ENCODE results near the gene ELF1.
A peak's percentile ranks its signal among the peaks of the same experiment; 100 is the strongest.
"Not testable (repeated sequence)": the region's sequence is repeated elsewhere in the genome, so short reads cannot be mapped to it uniquely, and the experiment has no call there.

The ELF1 gene

GRCh38 chr13:41040584-41041334, 21.6 kb upstream of the ELF1 start:
- DNase-seq (ENCODE audit: low spot score), result no peak

DNA sequence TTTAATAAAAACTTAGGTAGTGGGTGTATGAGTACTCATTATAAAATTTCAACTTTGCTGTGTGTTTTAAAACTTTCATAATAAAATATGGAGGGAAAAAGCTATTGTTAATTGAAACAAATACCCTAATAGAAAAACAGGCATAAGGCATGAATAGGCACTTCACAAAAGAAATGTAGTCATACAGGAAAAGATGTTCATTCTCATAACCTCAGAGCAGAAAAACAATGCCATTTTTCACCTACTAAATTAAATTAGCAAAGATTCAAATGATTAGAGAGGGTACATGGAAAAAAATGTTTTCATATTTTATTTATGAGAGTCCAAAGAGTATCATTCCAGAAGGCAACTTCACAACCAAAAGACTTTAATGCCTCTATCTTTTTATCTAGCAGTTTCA, 20.6 kb upstream of the ELF1 start:
- DNase-seq (ENCODE audit: low spot score), result no peak

- DNase-seq (ENCODE audit: low spot score), result not testable (repeated sequence)
These were observed 17.4 kb upstream of the ELF1 start for GRCh38 chr13:41036557-41036956.

- peak; percentile 81 for DNase-seq (ENCODE audit: low spot score)
These were observed 15.8 kb upstream of the ELF1 start for GRCh38 chr13:41034881-41035280.

DNA sequence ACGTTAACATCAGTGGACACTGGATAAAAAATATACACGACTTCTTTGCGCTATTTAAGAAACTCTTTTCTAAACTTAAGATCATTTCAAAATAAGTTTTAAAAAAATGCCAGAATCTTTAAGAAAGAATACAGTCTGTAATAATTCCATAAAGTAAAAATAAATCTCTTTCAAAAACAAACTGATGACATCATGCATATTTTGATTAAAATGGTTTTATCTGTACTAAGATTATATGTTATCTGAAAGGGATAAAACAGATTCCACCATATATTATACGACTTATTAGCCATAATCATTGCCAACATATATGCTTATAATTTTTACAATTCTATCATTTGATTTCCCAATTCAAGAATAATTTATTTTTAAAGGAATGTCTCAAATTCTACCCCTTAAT, 15.3 kb upstream of the ELF1 start:
- no peak for DNase-seq (ENCODE audit: low spot score)

DNA sequence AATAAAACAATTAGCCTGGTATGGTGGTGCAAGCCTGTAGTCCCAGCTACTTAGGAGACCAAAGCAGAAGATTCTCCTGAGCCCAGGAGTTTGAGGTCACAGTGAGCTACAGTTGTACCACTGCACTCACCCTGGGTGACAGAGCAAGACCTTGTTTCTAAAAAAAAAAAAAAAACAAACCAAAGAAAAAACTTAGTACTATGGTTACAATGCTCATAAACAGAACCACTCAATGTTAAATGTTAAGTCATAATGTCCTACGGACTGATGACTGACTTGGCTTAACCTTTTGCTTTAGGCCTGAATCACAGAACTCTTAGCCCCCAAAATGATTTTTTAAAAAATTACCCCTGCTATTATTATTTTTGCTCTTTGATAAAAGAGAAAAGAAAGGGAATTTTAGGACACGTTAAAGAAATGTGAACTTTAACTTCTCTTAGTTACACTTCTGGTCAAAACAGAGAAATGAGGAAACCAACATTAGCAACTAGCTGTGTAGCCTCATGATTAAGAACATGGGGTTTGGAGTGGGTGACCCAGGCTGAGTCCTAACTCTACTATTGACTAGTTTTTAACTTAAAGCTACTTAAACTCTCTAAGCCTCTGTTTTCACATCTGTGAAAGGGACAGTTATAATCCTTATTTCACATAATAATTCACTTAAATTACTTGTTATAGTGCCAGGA, 13.7 kb upstream of the ELF1 start:
- DNase-seq (ENCODE audit: low spot score), result no peak

DNA sequence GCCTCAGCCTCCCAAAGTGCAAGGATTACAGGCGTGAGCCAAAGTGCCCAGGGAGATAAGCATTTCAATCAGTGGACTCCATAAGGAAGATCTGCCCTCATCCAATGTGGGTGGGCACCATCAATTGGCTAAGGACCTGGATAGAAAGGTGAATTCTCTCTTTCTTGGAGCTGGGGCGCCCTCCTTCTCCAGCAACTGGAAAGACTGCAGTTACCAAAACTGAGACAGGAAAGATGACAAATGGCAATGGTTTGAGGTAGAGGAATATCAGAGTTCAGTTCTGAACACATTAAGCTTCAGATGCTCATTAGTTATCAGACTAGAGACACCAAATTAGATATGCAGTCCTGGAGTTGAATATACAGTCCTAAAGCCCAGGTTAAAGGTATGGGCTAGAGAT, 10.5 kb upstream of the ELF1 start:
- DNase-seq (ENCODE audit: low spot score), result no peak

DNA sequence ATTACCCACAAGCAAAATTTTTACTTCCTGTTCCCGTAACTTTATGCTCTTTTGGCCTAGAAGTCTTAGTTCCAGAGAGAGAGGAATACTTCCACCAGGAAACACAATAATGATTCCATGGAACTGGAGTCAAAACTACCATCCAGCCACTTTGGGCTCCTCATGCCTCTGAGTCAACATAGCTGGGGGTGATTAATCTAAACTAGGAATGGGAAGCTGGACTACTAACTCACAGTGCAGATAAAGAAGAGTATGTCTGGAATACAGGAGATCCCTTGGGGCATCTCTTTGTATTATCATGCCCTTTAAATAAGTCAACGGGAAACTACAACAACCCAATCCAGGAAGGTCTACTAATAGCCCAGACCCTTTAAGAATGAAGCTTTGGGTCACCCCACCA, 8.9 kb upstream of the ELF1 start:
- DNase-seq (ENCODE audit: low spot score), result peak; percentile 49

- no peak for DNase-seq (ENCODE audit: low spot score)
These were observed 7.7 kb upstream of the ELF1 start for GRCh38 chr13:41026788-41027187.

GRCh38 chr13:41025518-41025917, 6.4 kb upstream of the ELF1 start:
- no peak for DNase-seq (ENCODE audit: low spot score)

GRCh38 chr13:41019578-41020347, 647 bp upstream of the ELF1 start:
- no peak for DNase-seq (ENCODE audit: low spot score)

- DNase-seq (ENCODE audit: low spot score), result no peak
These were observed 541 bp downstream of the ELF1 start for GRCh38 chr13:41018602-41018948.

- DNase-seq (ENCODE audit: low spot score), result no peak
These were observed 1.1 kb downstream of the ELF1 start for GRCh38 chr13:41017817-41018601.

DNA sequence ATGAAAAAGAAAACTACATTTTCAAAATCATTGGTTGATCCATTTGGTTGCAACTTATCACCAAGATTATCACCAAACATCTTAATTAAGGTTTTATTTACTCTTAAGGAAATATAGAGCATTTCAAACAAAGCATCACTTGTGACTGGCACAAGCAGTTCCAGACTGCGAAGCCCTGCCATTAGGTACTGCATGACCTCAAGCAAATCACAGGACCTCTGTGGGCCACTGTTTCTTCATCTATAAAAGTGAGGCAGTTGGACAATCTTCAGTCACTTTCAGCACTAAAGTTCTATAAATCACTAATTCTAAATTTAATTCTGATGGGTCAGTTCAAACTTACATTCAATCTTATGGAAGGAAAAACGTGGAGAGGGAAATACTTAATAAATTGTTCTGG, 2.0 kb downstream of the ELF1 start:
- DNase-seq (ENCODE audit: low spot score), result no peak

DNA sequence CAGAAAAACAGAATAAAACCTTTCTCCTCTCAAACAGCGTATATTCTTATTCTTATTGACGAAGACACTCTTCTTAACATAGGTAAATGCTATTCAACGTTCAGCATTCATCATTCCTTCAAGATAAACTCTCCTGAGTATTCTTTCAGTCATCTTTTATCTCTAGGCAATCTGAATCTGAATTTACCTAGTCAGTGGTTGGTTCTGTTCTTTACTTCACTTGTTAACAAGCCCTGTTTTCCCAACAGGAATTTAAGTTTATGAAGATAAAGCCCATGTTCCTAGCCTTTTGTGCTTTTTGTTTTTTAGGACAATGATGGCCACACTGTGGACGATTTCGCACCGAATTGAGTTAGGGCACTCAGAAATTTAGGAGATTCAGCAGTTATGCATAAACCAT, 3.2 kb downstream of the ELF1 start:
- no peak for DNase-seq (ENCODE audit: low spot score)

- DNase-seq (ENCODE audit: low spot score), result no peak
These were observed 5.3 kb downstream of the ELF1 start for GRCh38 chr13:41013835-41014234.

GRCh38 chr13:41012536-41012935, 6.6 kb downstream of the ELF1 start:
- no peak for DNase-seq (ENCODE audit: low spot score)

DNA sequence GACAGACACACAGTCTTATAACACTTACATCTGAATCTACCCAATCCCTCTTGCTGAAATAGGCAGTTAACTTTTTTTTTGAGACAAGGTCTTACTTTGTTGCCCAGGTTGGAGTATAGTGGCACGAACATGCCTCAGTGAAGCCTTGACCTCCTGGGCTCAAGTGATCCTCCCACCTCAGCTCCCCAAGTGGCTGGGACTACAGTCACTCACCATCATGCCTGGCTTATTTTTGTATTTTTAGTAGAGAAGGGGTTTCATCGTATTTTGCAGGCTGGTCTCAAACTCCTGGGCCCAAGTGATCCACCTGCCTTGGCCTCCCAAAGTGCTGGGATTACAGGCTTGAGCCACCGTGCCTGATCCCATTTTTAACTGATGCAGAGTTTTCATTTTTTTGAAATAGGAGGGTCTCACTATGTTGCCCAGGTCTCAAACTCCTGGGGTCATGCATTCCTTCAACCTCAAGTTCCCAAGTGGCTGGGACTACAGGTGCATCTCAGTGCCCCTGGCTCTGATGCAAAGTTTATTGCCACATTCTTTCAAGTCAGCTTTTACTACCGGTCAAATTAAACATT, 7.6 kb downstream of the ELF1 start:
- DNase-seq (ENCODE audit: low spot score), result no peak

DNA sequence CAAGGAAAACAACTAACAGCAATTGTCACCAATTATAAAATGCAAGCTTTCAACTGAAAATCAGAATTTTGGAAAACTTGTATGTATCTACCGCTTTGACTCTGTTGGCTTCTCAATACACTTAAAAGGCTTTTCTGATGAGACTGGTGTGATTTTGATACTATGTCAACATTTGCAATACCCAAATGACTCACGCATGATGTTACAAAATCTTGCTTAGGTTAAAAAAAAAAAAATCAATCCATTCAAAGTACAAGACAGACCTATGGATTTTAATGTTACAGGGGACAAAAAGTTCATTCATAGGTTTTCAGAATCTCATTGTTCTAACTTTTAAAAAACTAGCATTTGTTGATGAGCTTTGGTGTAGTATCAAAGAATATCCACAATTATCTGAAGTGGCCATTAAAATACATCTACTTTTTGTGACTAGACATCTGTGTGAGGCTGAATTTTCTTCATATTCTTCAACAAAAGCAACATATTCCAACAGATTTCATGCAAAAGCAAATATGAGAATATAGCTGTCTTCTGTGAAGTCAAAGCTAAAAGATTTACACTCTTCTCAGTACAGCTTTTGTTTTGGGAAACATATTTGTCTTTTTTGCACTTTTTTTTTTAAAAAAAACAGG, 10.7 kb downstream of the ELF1 start:
- DNase-seq (ENCODE audit: low spot score), result no peak

DNA sequence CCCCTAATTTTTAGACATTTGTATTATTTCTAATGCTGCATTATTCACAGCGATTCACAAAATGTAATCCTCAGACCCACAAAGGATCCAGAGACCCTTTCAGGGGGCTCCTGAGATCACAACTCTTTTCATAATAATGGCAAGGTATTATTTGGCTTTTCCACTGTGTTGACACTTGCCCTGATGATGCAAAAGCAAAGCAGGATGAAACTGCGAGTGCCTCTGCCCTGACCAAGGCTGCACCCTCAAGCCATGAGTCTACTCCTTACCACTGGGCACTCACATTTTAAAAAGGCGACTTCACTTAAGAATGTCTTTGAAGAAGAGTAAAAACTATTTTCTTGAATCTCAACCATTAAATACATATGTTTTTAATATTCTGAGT, 11.4 kb downstream of the ELF1 start:
- DNase-seq (ENCODE audit: low spot score), result no peak

GRCh38 chr13:41006978-41007743, 12.0 kb downstream of the ELF1 start:
- no peak for DNase-seq (ENCODE audit: low spot score)

All from kidney capillary endothelial cell (primary cell).